A673 (cell line): Measurements from ENCODE around the gene RPS6KL1. TPM values are rescaled to one million over a fixed set of nuclear protein-coding genes. Genes with fewer than 3 reads are reported as not detected.

Source experiments
- BruUV-seq: library from RNA; stranded (reverse); fragments of 400-500 nt; replicated peaks from 2 replicates; lab custom pipeline; 2021; lab: Mats Ljungman, UMichigan
- CTCF ChIA-PET: fragments of 300-600 bp; sonication (Branson Sonifier 250); formaldehyde crosslinking; loops from one replicate; lab custom pipeline; 2022; ENCODE audit warnings: antibody characterized with exemption; lab: Charles Lee
- POLR2A ChIA-PET: fragments of 300-600 bp; sonication (Branson Sonifier 250); formaldehyde crosslinking; loops from one replicate; lab custom pipeline; 2022; ENCODE audit warnings: antibody characterized with exemption; ENCODE audit not compliant: low non-redundant PET; lab: Charles Lee
- DNase-seq: peaks from one replicate; pipeline ENCODE4 v3.0.0-alpha.2; 2015; ENCODE audit warnings: low spot score
- H3K27ac ChIP-seq: fragments of 200-600 bp; sonication (generic); 2 replicates; pipeline ENCODE4 v1.5.1; 2016; ENCODE audit warnings: mixed run types, low read depth, mild to moderate bottlenecking, mixed read lengths, antibody characterized with exemption, low read length; ENCODE audit not compliant: poor library complexity, severe bottlenecking
- H3K27me3 ChIP-seq: fragments of 200-600 bp; sonication (generic); replicated peaks from 2 replicates; pipeline ENCODE4 v1.6.1; 2017; ENCODE audit warnings: mixed run types, low read depth, mild to moderate bottlenecking, mixed read lengths, antibody characterized with exemption, low read length; ENCODE audit not compliant: insufficient read depth, poor library complexity
- H3K36me3 ChIP-seq: fragments of 200-600 bp; sonication (generic); 2 replicates; pipeline ENCODE4 v1.6.1; 2016; ENCODE audit warnings: mixed run types, mild to moderate bottlenecking, mixed read lengths, antibody characterized with exemption, low read length; ENCODE audit not compliant: insufficient read depth, poor library complexity, severe bottlenecking
- H3K4me1 ChIP-seq: fragments of 200-600 bp; sonication (generic); 2 replicates; pipeline ENCODE4 v1.6.1; 2017; ENCODE audit warnings: mixed run types, mild to moderate bottlenecking, mixed read lengths, antibody characterized with exemption, low read length; ENCODE audit not compliant: insufficient read depth, poor library complexity, severe bottlenecking
- H3K4me3 ChIP-seq: fragments of 200-600 bp; sonication (generic); 2 replicates; pipeline ENCODE4 v1.5.1; 2016; ENCODE audit warnings: low read depth, mixed run types, mild to moderate bottlenecking, mixed read lengths, low read length; ENCODE audit not compliant: poor library complexity, severe bottlenecking
- H3K9me3 ChIP-seq: fragments of 200-600 bp; sonication (generic); 2 replicates; pipeline ENCODE4 v1.6.1; 2016; ENCODE audit warnings: mixed run types, low read depth, mild to moderate bottlenecking, mixed read lengths, antibody characterized with exemption, low read length; ENCODE audit not compliant: poor library complexity, severe bottlenecking
- CTCF ChIP-seq: fragments of 300-800, 200-600 bp; sonication (generic); conservative IDR thresholded peaks from 2 replicates; pipeline ENCODE4 v1.5.1; 2017; ENCODE audit warnings: low read depth, mild to moderate bottlenecking, antibody characterized with exemption, low read length, moderate library complexity, mixed read lengths
- EZH2 ChIP-seq: fragments of 200-600 bp; sonication (generic); IDR thresholded peaks from 2 replicates; pipeline ENCODE4 v1.6.1; 2017; ENCODE audit warnings: borderline replicate concordance, low read depth, mild to moderate bottlenecking, mixed read lengths, antibody characterized with exemption, low read length; ENCODE audit not compliant: poor library complexity, severe bottlenecking
- intact Hi-C: fragments of 100-400 bp; cut with micrococcal nuclease; formaldehyde crosslinking; loops from one replicate; pipeline ENCODE4 v1.10.0; 2022; ENCODE audit not compliant: unreplicated experiment
- total RNA-seq: library from RNA; stranded (reverse); gene quantifications from 2 replicates; pipeline ENCODE4 v1.2.3, GENCODE V29; 2021

The RPS6KL1 gene
- total RNA-seq, 1 experiment from 2014 or later = 0.80 TPM

- Histone ChIP-seq H3K27ac (no peak overlapping the region), H3K27me3 (no peaks in the 10 kb centered on the region), H3K9me3 (no peaks in the 10 kb centered on the region), H3K36me3 (no peaks in the 10 kb centered on the region), H3K4me1 (no peaks in the 10 kb centered on the region), H3K4me3 (no peak overlapping the region)
- intact Hi-C loops = no loop called here
- no TSS peak for BruUV-seq
- TF ChIP-seq EZH2 (no peak), CTCF (no peak)
- POLR2A ChIA-PET = no interaction called here
- DNase-seq = no peak
- CTCF ChIA-PET = interaction anchor here (1.2 to 1.4 kb wide), 2 partner anchors 36 to 176 kb away, joined by 3 to 8 read pairs; no protein-coding TSS in a partner anchor
These were observed 10.9 kb downstream of the RPS6KL1 start for GRCh38 chr14:74912111-74912510.

GRCh38 chr14:74911704-74912103 is 11.4 kb downstream of the RPS6KL1 start:
- peaks cover 2% of the 10 kb centered on the region for H3K36me3 ChIP-seq
- no peaks in the 10 kb centered on the region for H3K9me3 ChIP-seq
- intact Hi-C loops = no loop called here
- CTCF ChIA-PET = interaction anchor here (1.2 to 1.4 kb wide), 2 partner anchors 36 to 177 kb away, joined by 3 to 8 read pairs; no protein-coding TSS in a partner anchor
- POLR2A ChIA-PET = no interaction called here
- no peak for DNase-seq
- no peak for TF ChIP-seq CTCF
- no peak for TF ChIP-seq EZH2
- no TSS peak for BruUV-seq
- H3K4me1 ChIP-seq = no peaks in the 10 kb centered on the region
- H3K27ac ChIP-seq = no peak overlapping the region
- no peaks in the 10 kb centered on the region for H3K27me3 ChIP-seq
- H3K4me3 ChIP-seq = no peak overlapping the region

GRCh38 chr14:74911221-74911620 is 11.8 kb downstream of the RPS6KL1 start:
- Histone ChIP-seq H3K27ac (no peak overlapping the region), H3K27me3 (no peaks in the 10 kb centered on the region), H3K9me3 (no peaks in the 10 kb centered on the region), H3K4me1 (no peaks in the 10 kb centered on the region), H3K36me3 (peaks cover 7% of the 10 kb centered on the region), H3K4me3 (no peak overlapping the region)
- CTCF ChIA-PET = interaction anchor here (1.2 to 1.4 kb wide), 2 partner anchors 37 to 177 kb away, joined by 3 to 8 read pairs; no protein-coding TSS in a partner anchor
- intact Hi-C loops = no loop called here
- TF ChIP-seq EZH2 = no peak
- no peak for TF ChIP-seq CTCF
- POLR2A ChIA-PET = interaction anchor here (0.6 kb wide), 1 partner anchor 32 kb away, joined by 7 read pairs; no protein-coding TSS in a partner anchor
- DNase-seq = no peak
- no TSS peak for BruUV-seq
